Esophagus muscularis mucosa (tissue), 4 donors: ENCODE results near the gene DAPK1. TPM values are rescaled to one million over a fixed set of nuclear protein-coding genes. Genes with fewer than 3 reads are reported as not detected.

Experiments used
- DNase-seq: peaks from one replicate; pipeline ENCODE4 v3.0.0-alpha.2; 2017; ENCODE audit errors: extremely low spot score
- H3K27ac ChIP-seq, 4 donors: fragments of 200-600 bp; sonication (generic); replicated peaks in 1 of 4; 1 replicate in 3 of 4; 2 replicates in 1 of 4; pipeline ENCODE4 v1.5.1; 2016 to 2019; ENCODE audit warnings: mild to moderate bottlenecking in 1 of 4
- H3K27me3 ChIP-seq, 4 donors: fragments of 200-600 bp; sonication (generic); one replicate each; pipeline versions ENCODE4 v1.5.1 to v1.6.0; 2016 to 2019
- H3K36me3 ChIP-seq, 4 donors: fragments of 200-600 bp; sonication (generic); one replicate each; pipeline ENCODE4 v1.5.1; 2016 to 2019
- H3K4me1 ChIP-seq, 4 donors: fragments of 200-600 bp; sonication (generic); one replicate each; pipeline ENCODE4 v1.5.1; 2016 to 2019
- H3K4me3 ChIP-seq, 4 donors: fragments of 200-600 bp; sonication (generic); 1 replicate in 2 of 4; 2 replicates in 2 of 4; pipeline ENCODE4 v1.5.1; 2016 to 2019; ENCODE audit warnings: mild to moderate bottlenecking in 4 of 4, moderate library complexity in 1 of 4
- H3K9me3 ChIP-seq, 4 donors: fragments of 200-600 bp; sonication (generic); 1 replicate in 3 of 4; 2 replicates in 1 of 4; pipeline ENCODE4 v1.5.1; 2016 to 2019
- CTCF ChIP-seq, 3 experiments: fragments of 200-600 bp in 2 of 3; fragments of 450-650 bp in 1 of 3; sonication (generic) in 2 of 3; IDR thresholded peaks; one replicate each; pipeline ENCODE4 v1.5.1; 2017 to 2019; ENCODE audit warnings: antibody characterized with exemption in 3 of 3, mild to moderate bottlenecking in 2 of 3, moderate library complexity in 1 of 3
- EP300 ChIP-seq: sonication (generic); formaldehyde crosslinking; IDR thresholded peaks from one replicate; pipeline ENCODE4 v1.6.1; 2017; ENCODE audit warnings: antibody characterized with exemption
- POLR2A ChIP-seq: fragments of 450-650 bp; IDR thresholded peaks from one replicate; pipeline ENCODE4 v1.6.1; 2017; ENCODE audit warnings: antibody characterized with exemption, moderate library complexity, mild to moderate bottlenecking, low read depth
- POLR2AphosphoS5 ChIP-seq, 2 donors: sonication (generic); formaldehyde crosslinking; IDR thresholded peaks; one replicate each; pipeline ENCODE4 v1.6.1; 2017; ENCODE audit warnings: antibody characterized with exemption in 2 of 2
- WGBS: methylation state at CpG from one replicate; pipeline ENCODE4 v1.1.5; 2018; 5-methylcytosine and 5-hydroxymethylcytosine counted together
- intact Hi-C: fragments of 100-400 bp; cut with DNase I; formaldehyde crosslinking; loops from one replicate; pipeline ENCODE4 v1.15.1; 2023
- total RNA-seq, 4 donors: library from RNA; depleted of rRNA; stranded (reverse); fragments of >200 nt; gene quantifications; one replicate each; pipeline versions ENCODE4 v1.1.0 to v1.2.1, GENCODE V29; 2016

Gene DAPK1
- total RNA-seq, 4 donors from 2014 or later = 51.7 to 96.8 (median 80.7) TPM

GRCh38 chr9:87657893-87658292 lies 160.2 kb downstream of the DAPK1 start:
- intact Hi-C loops = loop anchor here (5.0 kb wide), 1 partner anchor 161 kb away; the partner anchor contains the start of gene DAPK1
- Histone ChIP-seq H3K36me3 (peaks cover 0 to 41% (median 27%) of the 10 kb centered on the region in 4 donors), H3K27ac (no peak overlapping the region), H3K4me3 (no peak overlapping the region), H3K9me3 (no peaks in the 10 kb centered on the region), H3K27me3 (no peaks in the 10 kb centered on the region), H3K4me1 (peaks cover 0 to 41% (median 39%) of the 10 kb centered on the region in 4 donors)
- no peak for TF ChIP-seq CTCF (IDR thresholded peaks at IDR 0.05)
- TF ChIP-seq POLR2A = no peak
- no peak for DNase-seq
- WGBS = 97% methylated on average over 14 of the region's 16 CpGs

DNA sequence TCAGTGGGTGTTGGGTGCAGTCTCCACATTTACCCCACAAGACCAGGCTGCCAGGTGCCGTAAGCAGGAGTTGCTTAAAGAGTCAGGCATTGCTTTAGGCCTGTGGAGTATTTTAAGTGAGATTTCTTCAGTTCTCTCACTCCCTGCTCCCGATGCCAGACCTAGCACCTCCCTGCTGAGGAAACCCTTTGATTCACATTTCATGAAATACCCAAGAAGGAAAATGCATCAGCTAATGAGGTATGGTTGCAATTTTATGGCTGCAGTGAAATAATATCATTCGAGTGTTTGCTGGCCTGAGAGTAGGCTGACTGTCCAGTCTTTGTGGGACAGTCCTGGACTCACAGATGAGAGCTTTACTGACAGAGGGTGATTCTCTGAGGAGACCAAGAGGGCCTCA lies 160.8 kb downstream of the DAPK1 start:
- Histone ChIP-seq H3K27ac (no peak overlapping the region), H3K4me1 (peaks cover 0 to 47% (median 44%) of the 10 kb centered on the region in 4 donors), H3K9me3 (no peaks in the 10 kb centered on the region), H3K4me3 (no peak overlapping the region), H3K27me3 (no peaks in the 10 kb centered on the region), H3K36me3 (peaks cover 0 to 41% (median 27%) of the 10 kb centered on the region in 4 donors)
- TF ChIP-seq CTCF (IDR thresholded peaks at IDR 0.05) = no peak
- no peak for TF ChIP-seq POLR2AphosphoS5 (IDR thresholded peaks at IDR 0.05)
- no peak for TF ChIP-seq POLR2A
- TF ChIP-seq EP300 = no peak
- no peak for DNase-seq
- 77% methylated on average over 3 of the region's 3 CpGs for WGBS
- intact Hi-C loops = loop anchor here (5.0 kb wide), 1 partner anchor 161 kb away; the partner anchor contains the start of gene DAPK1

- Histone ChIP-seq H3K4me3 (no peak overlapping the region), H3K27me3 (no peaks in the 10 kb centered on the region), H3K4me1 (peaks cover 0 to 44% (median 36%) of the 10 kb centered on the region in 4 donors), H3K36me3 (peaks cover 0 to 54% (median 32%) of the 10 kb centered on the region in 4 donors), H3K9me3 (no peaks in the 10 kb centered on the region), H3K27ac (no peak overlapping the region)
- 95% methylated on average over 38 of the region's 47 CpGs for WGBS
- TF ChIP-seq EP300 (no peak), CTCF (IDR thresholded peaks at IDR 0.05) (no peak), POLR2AphosphoS5 (IDR thresholded peaks at IDR 0.05) (no peak), POLR2A (no peak)
- intact Hi-C loops = loop anchor here (5.0 kb wide), 1 partner anchor 162 kb away; the partner anchor contains the start of gene DAPK1
- no peak for DNase-seq
Measured at GRCh38 chr9:87659534-87660419, 162.1 kb downstream of the DAPK1 start.

GRCh38 chr9:87661241-87661640 lies 163.6 kb downstream of the DAPK1 start:
- WGBS = 88% methylated on average over 1 of the region's 1 CpG
- Histone ChIP-seq H3K4me1 (peaks cover 0 to 35% (median 30%) of the 10 kb centered on the region in 4 donors), H3K36me3 (peaks cover 0 to 57% (median 32%) of the 10 kb centered on the region in 4 donors), H3K4me3 (no peak overlapping the region), H3K27me3 (no peaks in the 10 kb centered on the region), H3K9me3 (no peaks in the 10 kb centered on the region), H3K27ac (no peak overlapping the region)
- DNase-seq = no peak
- intact Hi-C loops = no loop called here
- TF ChIP-seq CTCF (IDR thresholded peaks at IDR 0.05) (no peak), POLR2AphosphoS5 (IDR thresholded peaks at IDR 0.05) (no peak), EP300 (no peak), POLR2A (no peak)
